COLO668 (cell line): ENCODE data around the gene DDX1.
"Not testable (repeated sequence)": the region's sequence is repeated elsewhere in the genome, so short reads cannot be mapped to it uniquely, and the experiment has no call there.

Experiments
- DNase-seq: peaks from one replicate; lab custom pipeline; 2025; ENCODE audit not compliant: unreplicated experiment; lab: John Stamatoyannopoulos, UW

Gene DDX1

GRCh38 chr2:15594291-15595256 is 2.9 kb downstream of the DDX1 start:
- DNase-seq = no peak

DNA sequence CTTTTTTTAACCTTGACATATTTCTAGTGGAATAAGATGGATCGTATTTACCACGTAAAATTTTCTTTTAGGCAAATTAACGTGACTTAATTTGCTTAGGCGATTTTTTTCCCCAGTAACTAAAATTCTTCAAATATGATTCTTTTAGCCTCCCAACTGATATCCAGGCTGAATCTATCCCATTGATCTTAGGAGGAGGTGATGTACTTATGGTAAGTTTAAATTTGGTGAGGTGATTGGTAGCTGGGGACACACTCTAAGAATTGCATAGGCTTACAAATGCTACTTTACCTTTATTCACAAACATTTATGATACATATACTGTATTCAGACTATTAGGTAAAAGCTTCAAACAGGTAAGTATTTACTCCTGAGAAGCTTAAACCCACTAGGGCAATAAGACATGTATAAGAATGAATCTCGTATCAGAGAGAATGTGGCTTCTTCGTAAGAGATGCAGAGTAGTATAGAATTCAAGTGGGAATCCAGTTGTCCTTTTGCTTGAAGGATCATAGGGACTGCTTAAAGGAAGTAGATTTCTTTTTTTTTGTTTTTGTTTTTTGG is 3.8 kb downstream of the DDX1 start:
- DNase-seq = no peak

- no peak for DNase-seq
These were observed 4.3 kb downstream of the DDX1 start for GRCh38 chr2:15595936-15596335.

DNA sequence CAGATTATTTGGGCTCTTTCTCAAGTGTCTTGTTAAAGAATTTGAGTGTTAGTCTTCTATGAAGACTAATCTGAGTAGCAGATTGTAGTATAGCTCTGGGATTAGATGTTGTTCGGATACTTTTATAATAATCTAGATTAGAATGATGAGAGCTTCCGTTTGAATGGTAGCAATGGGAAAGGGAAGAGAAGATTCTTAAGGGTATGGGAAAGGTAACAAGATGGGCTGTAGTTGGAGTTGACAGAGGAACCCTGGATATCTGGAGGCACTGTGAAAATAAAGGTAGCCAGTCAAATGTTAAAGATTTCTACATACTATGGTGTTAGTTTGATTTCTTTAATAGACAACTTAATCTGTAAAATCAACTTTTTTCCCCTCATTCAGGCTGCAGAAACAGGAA is 4.7 kb downstream of the DDX1 start:
- DNase-seq = no peak

DNA sequence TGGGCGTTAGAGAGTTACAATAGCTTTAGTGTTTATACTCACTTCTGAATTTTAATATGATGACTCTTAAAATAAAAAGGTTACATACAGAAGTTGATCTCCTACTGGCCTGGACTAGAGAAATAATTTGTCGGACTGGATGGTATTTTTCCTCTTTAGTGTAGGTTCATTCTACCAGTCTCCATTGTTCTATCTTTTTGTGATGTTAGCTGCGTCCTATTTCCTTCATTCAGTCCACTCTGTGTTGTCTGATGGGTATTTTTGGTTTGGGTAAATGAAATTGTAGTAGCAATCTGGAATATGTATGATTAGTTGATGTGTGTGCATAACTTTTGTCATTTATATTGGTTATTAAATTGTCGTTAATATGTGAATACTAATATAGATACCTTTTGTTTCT is 5.3 kb downstream of the DDX1 start:
- DNase-seq = no peak

DNA sequence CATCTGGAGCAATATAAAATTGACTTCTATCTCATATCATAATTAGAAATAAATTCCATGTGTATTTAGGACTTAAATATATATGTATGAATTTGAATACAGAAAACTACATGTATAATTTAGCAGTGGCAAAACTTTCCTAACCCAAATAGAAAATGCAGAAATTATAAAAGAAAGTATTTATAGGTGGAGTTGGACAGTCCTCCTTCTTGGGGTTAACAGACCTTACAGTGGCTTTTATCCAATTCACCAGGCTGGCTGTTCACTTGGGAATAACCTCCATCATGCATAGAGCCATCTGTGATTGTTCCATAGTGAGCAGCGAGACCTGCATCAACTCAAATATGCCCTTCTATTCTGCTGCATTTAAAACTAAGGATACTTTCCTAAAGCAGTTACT is 8.3 kb downstream of the DDX1 start:
- DNase-seq = no peak

DNA sequence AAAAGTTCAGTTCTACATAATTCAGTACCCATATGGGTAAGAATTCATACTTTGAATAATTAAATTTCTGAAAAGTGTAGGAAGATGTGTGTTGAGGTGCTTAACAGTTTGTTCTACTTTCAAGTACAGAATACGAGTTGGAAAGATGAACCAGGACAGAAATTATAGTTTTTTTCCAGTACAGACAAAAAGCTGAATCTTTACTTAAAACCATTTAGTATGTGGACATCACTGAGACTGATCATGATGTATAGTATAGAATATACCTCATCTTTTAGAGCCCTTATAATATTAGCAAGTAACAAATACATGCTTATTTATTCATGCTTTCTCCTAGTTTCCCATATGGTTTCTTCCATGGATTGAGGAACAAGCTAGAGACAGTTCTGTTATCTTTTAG is 10.0 kb downstream of the DDX1 start:
- no peak for DNase-seq

DNA sequence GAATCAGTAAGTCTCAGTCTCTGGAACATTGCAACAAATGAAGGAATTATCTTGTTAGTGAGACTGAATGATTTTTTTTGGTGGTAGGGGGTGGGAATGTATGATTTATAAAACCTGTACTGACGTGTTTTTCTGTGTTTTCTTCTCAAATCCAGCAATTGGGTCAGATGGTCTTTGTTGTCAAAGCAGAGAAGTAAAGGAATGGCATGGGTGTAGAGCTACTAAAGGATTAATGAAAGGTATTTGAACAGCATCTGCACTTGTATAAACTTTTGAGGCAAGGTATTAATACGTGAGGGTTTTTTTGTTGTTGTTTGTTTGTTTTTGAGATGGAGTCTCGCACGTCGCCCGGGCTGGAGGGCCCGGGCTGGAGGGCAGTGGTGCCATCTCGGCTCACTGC is 10.7 kb downstream of the DDX1 start:
- DNase-seq = no peak

DNA sequence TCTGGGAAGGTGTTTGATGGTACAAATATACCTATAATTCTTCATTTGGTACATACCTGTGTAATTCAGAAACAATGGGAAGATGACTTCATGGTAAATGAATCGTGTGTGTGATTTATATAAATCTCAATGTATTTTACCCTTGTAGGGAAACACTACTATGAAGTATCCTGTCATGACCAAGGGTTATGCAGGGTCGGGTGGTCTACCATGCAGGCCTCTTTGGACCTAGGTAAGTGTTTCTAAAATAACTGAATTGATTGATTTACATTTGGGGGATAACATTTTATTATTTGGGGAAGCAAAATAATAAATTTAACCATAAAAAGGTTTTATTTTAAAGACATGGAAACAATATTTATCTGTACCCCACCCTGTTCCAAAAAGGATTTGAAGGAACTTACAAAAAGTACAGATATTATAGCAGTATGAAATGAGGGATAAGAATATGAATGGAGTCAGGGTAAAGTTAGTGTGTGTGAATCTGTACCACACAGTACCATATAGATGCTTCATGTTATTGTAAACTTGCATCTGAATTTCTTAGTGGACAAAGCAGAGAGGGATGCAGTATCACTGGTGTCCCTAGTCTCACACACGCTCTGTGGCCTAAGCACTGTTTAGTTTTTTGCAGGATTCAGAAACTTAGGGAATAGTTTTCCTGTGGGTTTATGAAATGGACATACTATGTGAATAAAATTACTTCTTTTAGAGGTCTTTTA is 11.5 kb downstream of the DDX1 start:
- no peak for DNase-seq

GRCh38 chr2:15603948-15604347 is 12.3 kb downstream of the DDX1 start:
- DNase-seq = no peak

GRCh38 chr2:15605721-15606120 is 14.1 kb downstream of the DDX1 start:
- no peak for DNase-seq

GRCh38 chr2:15606481-15607441 is 15.1 kb downstream of the DDX1 start:
- no peak for DNase-seq

DNA sequence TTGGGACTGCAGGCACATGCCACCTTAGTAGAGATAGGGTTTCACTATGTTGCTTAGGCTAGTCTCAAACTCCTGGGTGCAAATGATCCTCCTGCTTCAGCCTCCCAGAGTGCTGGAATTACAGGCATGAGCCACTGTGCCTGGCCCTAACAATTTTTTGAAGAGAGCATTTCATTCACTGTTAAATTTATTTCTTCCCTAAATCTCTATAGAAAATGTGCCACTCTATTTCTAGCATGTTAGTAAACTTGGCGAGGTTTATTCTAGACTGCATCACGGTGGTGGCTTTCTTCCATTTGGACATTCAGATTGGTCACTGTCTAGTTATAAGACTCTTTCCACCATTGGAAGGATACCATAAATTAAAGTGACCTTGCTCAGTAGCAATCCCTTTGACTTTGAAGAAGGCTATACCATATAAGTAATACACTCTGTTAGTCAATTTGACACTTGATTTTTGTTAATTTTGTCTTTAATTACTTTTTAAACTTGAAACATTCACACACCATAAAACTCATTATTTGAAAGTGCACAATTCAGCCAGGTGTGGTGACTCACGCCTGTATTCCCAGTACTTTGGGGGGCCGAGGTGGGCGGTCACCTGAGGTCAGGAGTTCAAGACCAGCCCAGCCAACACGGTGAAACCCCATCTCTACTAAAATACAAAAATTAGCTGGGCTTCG is 16.2 kb downstream of the DDX1 start:
- no peak for DNase-seq

DNA sequence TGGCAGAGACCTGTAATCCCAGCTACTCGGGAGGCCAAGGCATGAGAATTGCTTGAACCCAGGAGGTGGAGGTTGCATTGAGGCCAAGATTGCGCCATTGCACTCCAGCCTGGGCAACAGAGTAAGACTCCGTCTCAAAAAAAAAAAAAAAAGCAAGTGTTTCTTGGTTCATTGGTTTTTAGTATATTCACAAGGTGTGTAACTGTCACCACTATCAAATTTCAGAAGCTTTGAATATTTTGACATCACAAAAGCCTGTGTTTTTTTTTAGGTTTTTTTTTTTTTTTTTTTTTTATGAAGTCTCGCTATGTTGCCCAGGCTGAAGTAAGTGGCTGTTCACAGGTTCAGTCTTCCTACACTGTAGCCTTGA is 16.7 kb downstream of the DDX1 start:
- DNase-seq = no peak

- no peak for DNase-seq
These were observed 17.8 kb downstream of the DDX1 start for GRCh38 chr2:15609341-15610042.

DNA sequence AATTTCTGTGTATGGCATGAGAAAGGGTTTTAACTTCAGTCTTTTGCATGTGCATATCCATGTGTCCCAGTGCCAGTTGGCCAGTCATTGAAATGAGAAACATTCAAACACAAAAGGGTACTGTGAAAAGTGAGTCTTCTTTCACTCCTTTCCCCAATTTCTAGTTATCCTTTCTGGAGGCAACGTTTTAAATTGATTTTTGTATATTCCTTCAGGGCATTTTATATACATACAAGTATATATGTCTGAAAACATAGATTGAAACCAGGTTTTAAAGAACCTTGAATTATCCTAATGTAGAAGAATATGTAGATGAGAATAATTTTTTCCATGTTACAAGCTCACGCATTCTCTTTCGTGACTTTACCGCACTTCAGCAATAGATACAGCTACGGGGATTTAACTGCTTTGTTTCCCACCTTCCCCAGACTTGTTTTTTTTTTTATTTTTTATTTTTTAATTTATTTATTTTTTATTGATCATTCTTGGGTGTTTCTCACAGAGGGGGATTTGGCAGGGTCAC is 18.8 kb downstream of the DDX1 start:
- no peak for DNase-seq

DNA sequence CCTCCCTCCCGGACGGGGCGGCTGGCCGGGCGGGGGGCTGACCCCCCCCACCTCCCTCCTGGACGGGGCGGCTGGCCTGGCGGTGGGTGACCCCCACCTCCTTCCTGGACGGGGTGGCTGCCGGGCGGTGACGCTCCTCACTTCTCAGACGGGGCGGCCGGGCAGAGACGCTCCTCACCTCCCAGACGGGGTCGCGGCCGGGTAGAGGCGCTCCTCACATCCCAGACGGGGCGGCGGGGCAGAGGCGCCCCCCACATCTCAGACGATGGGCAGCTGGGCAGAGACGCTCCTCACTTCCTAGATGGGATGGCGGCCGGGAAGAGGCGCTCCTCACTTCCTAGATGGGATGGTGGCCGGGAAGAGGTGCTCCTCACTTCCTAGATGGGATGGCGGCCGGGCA is 20.4 kb downstream of the DDX1 start:
- not testable (repeated sequence) for DNase-seq

DNA sequence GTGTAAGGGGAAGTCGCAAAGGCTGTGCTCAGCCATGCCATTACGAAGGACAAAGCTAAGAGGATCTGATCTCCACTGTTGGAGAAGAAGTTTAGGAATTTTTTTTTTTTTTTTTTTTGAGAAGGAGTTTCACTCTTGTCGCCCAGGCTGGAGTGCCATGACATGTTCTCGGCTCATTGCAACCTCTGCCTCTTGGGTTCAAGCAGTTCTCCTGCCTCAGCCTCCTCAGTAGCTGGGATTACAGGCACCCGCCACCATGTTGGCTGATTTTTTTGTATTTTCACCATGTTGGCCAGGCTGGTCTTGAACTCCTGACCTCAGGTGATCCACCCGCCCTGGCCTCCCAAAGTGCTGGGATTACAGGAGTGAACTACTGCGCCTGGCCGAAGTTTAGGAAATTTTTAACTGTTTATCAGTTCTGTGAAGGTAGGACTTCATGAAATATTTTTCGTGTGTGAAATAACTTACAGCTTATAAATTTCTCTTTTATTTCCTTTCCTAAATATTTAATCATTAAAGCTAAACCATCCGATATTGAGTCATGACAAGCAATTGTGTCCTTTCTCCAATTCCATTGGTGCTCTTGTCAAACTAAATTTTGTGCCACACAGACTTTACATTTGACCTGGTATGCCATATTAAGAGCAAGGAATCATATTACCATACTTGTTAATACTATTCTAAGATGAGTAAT is 22.2 kb downstream of the DDX1 start:
- DNase-seq = no peak
